Vagina (tissue), 2 donors: ENCODE measurements around the gene CYP27C1. TPM values are rescaled to one million over a fixed set of nuclear protein-coding genes. Genes with fewer than 3 reads are reported as not detected.

Experiments used
- DNase-seq, 2 donors: peaks; one replicate each; pipeline ENCODE4 v3.0.0-alpha.2; 2017; ENCODE audit errors: extremely low spot score in 2 of 2
- H3K27ac ChIP-seq: fragments of 200-600 bp; sonication (generic); one replicate; pipeline ENCODE4 v1.5.1; 2019
- H3K27me3 ChIP-seq: fragments of 200-600 bp; sonication (generic); one replicate; pipeline ENCODE4 v1.5.1; 2019
- H3K36me3 ChIP-seq, 2 donors: fragments of 200-600 bp; sonication (generic); one replicate each; pipeline ENCODE4 v1.5.1; 2017 to 2019
- H3K4me1 ChIP-seq: fragments of 200-600 bp; sonication (generic); one replicate; pipeline ENCODE4 v1.5.1; 2019
- H3K4me3 ChIP-seq, 2 donors: fragments of 200-600 bp; sonication (generic); 1 replicate in 1 of 2; 2 replicates in 1 of 2; pipeline ENCODE4 v1.5.1; 2016 to 2019
- H3K9me3 ChIP-seq: fragments of 200-600 bp; sonication (generic); one replicate; pipeline ENCODE4 v1.5.1; 2019
- POLR2A ChIP-seq, 2 donors: fragments of 450-650 bp; IDR thresholded peaks; one replicate each; pipeline ENCODE4 v1.6.1; 2017; ENCODE audit warnings: antibody characterized with exemption in 2 of 2, mild to moderate bottlenecking in 2 of 2, moderate library complexity in 2 of 2
- POLR2AphosphoS5 ChIP-seq, 2 donors: sonication (generic); formaldehyde crosslinking; IDR thresholded peaks; one replicate each; pipeline ENCODE4 v1.9.0; 2017; ENCODE audit warnings: antibody characterized with exemption in 2 of 2, mild to moderate bottlenecking in 2 of 2, low read depth in 1 of 2; ENCODE audit not compliant: insufficient read depth in 1 of 2
- intact Hi-C: fragments of 100-400 bp; cut with DNase I; formaldehyde crosslinking; loops from one replicate; pipeline ENCODE4 v1.15.1; 2023
- total RNA-seq: library from RNA; depleted of rRNA; stranded (reverse); fragments of >200 nt; gene quantifications from one replicate; pipeline ENCODE4 v1.2.3, GENCODE V29; 2016
- TF ChIP-seq, protein P1 (sequence below), 3 experiments: fragments of 450-650 bp in 2 of 3; fragments of 200-600 bp in 1 of 3; sonication (generic) in 1 of 3; IDR thresholded peaks; one replicate each; pipeline ENCODE4 v1.5.1; 2017 to 2019; ENCODE audit warnings: antibody characterized with exemption in 3 of 3, mild to moderate bottlenecking in 2 of 3, moderate library complexity in 2 of 3

The CYP27C1 gene
- 3.2 TPM for total RNA-seq

DNA sequence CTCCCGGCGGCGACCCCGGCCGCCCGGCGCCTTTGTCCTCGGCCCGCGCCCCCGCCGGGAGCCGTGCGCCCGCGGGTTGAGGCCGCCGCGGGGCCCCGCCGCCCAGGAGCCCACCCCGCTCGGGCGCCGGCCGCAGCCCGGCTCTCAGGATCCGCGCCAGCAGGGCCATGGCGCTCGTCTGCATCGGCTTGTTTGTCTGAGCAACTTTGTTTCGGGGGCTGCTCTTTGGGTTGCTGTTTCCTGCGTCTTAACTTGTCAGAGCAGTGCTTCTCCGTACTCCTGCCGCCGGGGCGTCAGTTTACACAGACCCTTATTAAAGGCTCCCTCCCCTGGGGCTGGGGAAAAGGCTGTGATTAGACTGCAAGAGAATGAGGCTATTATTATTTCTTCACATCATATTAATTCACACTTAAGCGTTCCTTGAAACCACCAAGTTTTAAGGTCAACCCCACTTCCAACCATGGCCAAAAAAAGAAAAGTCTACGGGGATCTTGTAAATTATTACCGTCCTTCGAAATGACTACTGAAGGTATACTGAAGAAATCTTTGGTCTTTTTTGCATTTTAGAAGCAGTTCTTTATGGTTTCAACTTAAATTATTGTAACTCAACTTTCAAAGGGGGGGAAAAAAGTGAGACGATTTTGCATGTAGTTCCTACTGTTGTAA, at the start of gene CYP27C1:
TSS of gene CYP27C1 (minus strand) at position 198 of the 666 bp plus-strand sequence. CDS start at position 169, 29 bp downstream.
- Histone ChIP-seq H3K27ac (peak within 1 kb of the TSS; percentile 79), H3K36me3 (no peaks in the 10 kb centered on the region), H3K4me3 (peak within 1 kb of the TSS; percentile 60 to 67), H3K27me3 (no peaks in the 10 kb centered on the region), H3K9me3 (no peaks in the 10 kb centered on the region), H3K4me1 (peaks cover 36% of the 10 kb centered on the region)
- intact Hi-C loops, result no loop called here
- peak in 1 of 2 donors; percentile 7 for TF ChIP-seq POLR2AphosphoS5 (IDR thresholded peaks at IDR 0.05; ENCODE audit: insufficient read depth in 1 of 2, low read depth in 1 of 2)
- no peak for TF ChIP-seq POLR2A (IDR thresholded peaks at IDR 0.05)
- no peak for DNase-seq

GRCh38 chr2:127261804-127262406, 41.8 kb upstream of the CYP27C1 start:
- intact Hi-C loops, result no loop called here
- no peaks in the 10 kb centered on the region for H3K4me1 ChIP-seq
- no peak overlapping the region for H3K27ac ChIP-seq
- no peak overlapping the region for H3K4me3 ChIP-seq
- H3K27me3 ChIP-seq, result no peaks in the 10 kb centered on the region
- no peaks in the 10 kb centered on the region for H3K9me3 ChIP-seq
- TF ChIP-seq POLR2AphosphoS5 (IDR thresholded peaks at IDR 0.05; ENCODE audit: insufficient read depth in 1 of 2, low read depth in 1 of 2) (no peak), POLR2A (IDR thresholded peaks at IDR 0.05) (no peak)
- TF ChIP-seq, protein P1, sequence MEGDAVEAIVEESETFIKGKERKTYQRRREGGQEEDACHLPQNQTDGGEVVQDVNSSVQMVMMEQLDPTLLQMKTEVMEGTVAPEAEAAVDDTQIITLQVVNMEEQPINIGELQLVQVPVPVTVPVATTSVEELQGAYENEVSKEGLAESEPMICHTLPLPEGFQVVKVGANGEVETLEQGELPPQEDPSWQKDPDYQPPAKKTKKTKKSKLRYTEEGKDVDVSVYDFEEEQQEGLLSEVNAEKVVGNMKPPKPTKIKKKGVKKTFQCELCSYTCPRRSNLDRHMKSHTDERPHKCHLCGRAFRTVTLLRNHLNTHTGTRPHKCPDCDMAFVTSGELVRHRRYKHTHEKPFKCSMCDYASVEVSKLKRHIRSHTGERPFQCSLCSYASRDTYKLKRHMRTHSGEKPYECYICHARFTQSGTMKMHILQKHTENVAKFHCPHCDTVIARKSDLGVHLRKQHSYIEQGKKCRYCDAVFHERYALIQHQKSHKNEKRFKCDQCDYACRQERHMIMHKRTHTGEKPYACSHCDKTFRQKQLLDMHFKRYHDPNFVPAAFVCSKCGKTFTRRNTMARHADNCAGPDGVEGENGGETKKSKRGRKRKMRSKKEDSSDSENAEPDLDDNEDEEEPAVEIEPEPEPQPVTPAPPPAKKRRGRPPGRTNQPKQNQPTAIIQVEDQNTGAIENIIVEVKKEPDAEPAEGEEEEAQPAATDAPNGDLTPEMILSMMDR (IDR thresholded peaks at IDR 0.05), result no peak
- H3K36me3 ChIP-seq, result peaks cover 2 to 40% of the 10 kb centered on the region in 2 donors
- DNase-seq, result no peak

DNA sequence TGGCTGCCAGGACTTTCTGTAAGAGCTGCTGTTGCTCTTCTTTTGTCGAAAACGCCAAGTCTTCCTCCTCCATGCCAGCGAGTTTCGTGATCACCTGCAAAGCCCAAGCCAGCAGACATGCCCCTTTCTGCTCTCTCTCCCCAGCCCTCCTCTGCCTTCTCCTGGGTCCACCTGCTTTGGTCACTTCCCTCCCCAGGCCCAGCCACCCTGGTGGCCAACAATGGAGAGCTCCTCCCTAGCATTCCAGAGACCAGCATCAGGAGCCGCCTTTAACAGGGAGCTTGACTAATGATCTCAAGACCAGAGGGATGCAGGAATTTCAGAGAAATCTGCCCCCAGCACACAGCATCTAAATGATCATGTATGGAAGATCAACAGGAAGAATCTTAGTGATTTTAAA, 39.3 kb upstream of the CYP27C1 start:
- TF ChIP-seq, protein P1 (IDR thresholded peaks at IDR 0.05), result no peak
- no peak for TF ChIP-seq POLR2AphosphoS5 (IDR thresholded peaks at IDR 0.05; ENCODE audit: insufficient read depth in 1 of 2, low read depth in 1 of 2)
- TF ChIP-seq POLR2A (IDR thresholded peaks at IDR 0.05), result no peak
- Histone ChIP-seq H3K27me3 (no peaks in the 10 kb centered on the region), H3K4me1 (no peaks in the 10 kb centered on the region), H3K36me3 (peaks cover 2 to 43% of the 10 kb centered on the region in 2 donors), H3K27ac (no peak overlapping the region), H3K4me3 (no peak overlapping the region), H3K9me3 (no peaks in the 10 kb centered on the region)
- peak in 1 of 2 donors; percentile 74 for DNase-seq
- intact Hi-C loops, result no loop called here

DNA sequence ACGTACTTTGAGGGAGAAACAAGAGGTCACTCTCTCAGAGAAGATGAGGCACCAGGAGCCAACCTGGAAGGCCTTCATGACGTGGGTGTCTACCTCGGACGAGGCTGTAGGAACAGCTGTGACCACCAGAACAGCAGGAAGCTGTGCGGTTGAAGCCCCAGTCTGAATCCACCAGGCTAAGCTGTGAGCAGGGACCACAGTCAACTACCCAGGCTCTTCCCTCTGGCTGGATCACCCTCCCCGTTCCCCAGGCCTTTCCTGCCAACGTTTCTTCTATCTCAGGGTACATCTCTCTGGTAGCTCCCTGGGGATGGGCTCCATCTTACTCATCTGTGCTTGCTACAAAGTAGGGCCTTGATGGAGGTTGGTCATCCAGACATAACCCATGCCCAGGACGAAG, 36.8 kb upstream of the CYP27C1 start:
- Histone ChIP-seq H3K27me3 (no peaks in the 10 kb centered on the region), H3K36me3 (peaks cover 2 to 43% of the 10 kb centered on the region in 2 donors), H3K27ac (no peak overlapping the region), H3K4me1 (no peaks in the 10 kb centered on the region), H3K4me3 (no peak overlapping the region), H3K9me3 (no peaks in the 10 kb centered on the region)
- intact Hi-C loops, result no loop called here
- no peak for DNase-seq
- TF ChIP-seq POLR2AphosphoS5 (IDR thresholded peaks at IDR 0.05; ENCODE audit: insufficient read depth in 1 of 2, low read depth in 1 of 2), result no peak
- TF ChIP-seq, protein P1 (IDR thresholded peaks at IDR 0.05), result no peak
- no peak for TF ChIP-seq POLR2A (IDR thresholded peaks at IDR 0.05)

- Histone ChIP-seq H3K4me3 (no peak overlapping the region), H3K27ac (no peak overlapping the region), H3K36me3 (peaks cover 2 to 43% of the 10 kb centered on the region in 2 donors), H3K4me1 (no peaks in the 10 kb centered on the region), H3K9me3 (no peaks in the 10 kb centered on the region), H3K27me3 (no peaks in the 10 kb centered on the region)
- intact Hi-C loops, result no loop called here
- TF ChIP-seq POLR2A (IDR thresholded peaks at IDR 0.05) (no peak), POLR2AphosphoS5 (IDR thresholded peaks at IDR 0.05; ENCODE audit: insufficient read depth in 1 of 2, low read depth in 1 of 2) (no peak)
- TF ChIP-seq, protein P1 (IDR thresholded peaks at IDR 0.05), result no peak
- no peak for DNase-seq
Observed at GRCh38 chr2:127256381-127256780, 36.3 kb upstream of the CYP27C1 start.
